Upper lobe of right lung (tissue), 1 donor: ENCODE measurements around the gene SORBS2. TPM values are rescaled to one million over a fixed set of nuclear protein-coding genes. Genes with fewer than 3 reads are reported as not detected.

ENCODE experiments used
- ATAC-seq: fragments of 200-7000 bp; cut with Tn5 transposase; one replicate; pipeline ENCODE4 v1.9.1; 2020; ENCODE audit warnings: mild to moderate bottlenecking, moderate library complexity
- DNase-seq: peaks from one replicate; pipeline ENCODE4 v3.0.0-alpha.2; 2020
- H3K27ac ChIP-seq: fragments of 200-600 bp; one replicate; pipeline ENCODE4 v1.8.0; 2022
- H3K27me3 ChIP-seq: fragments of 200-600 bp; one replicate; pipeline ENCODE4 v1.8.0; 2022; ENCODE audit warnings: mild to moderate bottlenecking
- H3K36me3 ChIP-seq: fragments of 200-600 bp; one replicate; pipeline ENCODE4 v1.8.0; 2022
- H3K4me1 ChIP-seq: fragments of 200-600 bp; one replicate; pipeline ENCODE4 v1.8.0; 2022
- H3K4me3 ChIP-seq: fragments of 200-600 bp; one replicate; pipeline ENCODE4 v1.8.0; 2022; ENCODE audit warnings: mild to moderate bottlenecking
- H3K9me3 ChIP-seq: fragments of 200-600 bp; one replicate; pipeline ENCODE4 v1.8.0; 2022
- intact Hi-C: fragments of 100-400 bp; cut with DNase I; formaldehyde crosslinking; loops from one replicate; pipeline ENCODE4 v1.11.0; 2022
- total RNA-seq: library from RNA; stranded (reverse); fragmentation: NEBNext Ultra II Directional; extraction: Animal tissue kit (Norgen Biotek cat#: 25700); gene quantifications from one replicate; pipeline ENCODE4 v1.2.1, GENCODE V29; 2021
- TF ChIP-seq, protein P1 (sequence below): fragments of 200-600 bp; IDR thresholded peaks from one replicate; pipeline ENCODE4 v1.8.0; 2022; ENCODE audit warnings: antibody characterized with exemption
- donor health status: DM: no; HTN: yes; CAD: no; lungs with severe emphysema.

Gene SORBS2
- total RNA-seq, 1 donor from 2014 or later = 44.9 TPM

- intact Hi-C loops = no loop called here
- no peaks in the 10 kb centered on the region for H3K4me1 ChIP-seq
- no peak overlapping the region for H3K4me3 ChIP-seq
- no peaks in the 10 kb centered on the region for H3K36me3 ChIP-seq
- no peaks in the 10 kb centered on the region for H3K9me3 ChIP-seq
- no peaks in the 10 kb centered on the region for H3K27me3 ChIP-seq
- DNase-seq (no peak), ATAC-seq (no peak)
- TF ChIP-seq, protein P1, sequence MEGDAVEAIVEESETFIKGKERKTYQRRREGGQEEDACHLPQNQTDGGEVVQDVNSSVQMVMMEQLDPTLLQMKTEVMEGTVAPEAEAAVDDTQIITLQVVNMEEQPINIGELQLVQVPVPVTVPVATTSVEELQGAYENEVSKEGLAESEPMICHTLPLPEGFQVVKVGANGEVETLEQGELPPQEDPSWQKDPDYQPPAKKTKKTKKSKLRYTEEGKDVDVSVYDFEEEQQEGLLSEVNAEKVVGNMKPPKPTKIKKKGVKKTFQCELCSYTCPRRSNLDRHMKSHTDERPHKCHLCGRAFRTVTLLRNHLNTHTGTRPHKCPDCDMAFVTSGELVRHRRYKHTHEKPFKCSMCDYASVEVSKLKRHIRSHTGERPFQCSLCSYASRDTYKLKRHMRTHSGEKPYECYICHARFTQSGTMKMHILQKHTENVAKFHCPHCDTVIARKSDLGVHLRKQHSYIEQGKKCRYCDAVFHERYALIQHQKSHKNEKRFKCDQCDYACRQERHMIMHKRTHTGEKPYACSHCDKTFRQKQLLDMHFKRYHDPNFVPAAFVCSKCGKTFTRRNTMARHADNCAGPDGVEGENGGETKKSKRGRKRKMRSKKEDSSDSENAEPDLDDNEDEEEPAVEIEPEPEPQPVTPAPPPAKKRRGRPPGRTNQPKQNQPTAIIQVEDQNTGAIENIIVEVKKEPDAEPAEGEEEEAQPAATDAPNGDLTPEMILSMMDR = no peak
- H3K27ac ChIP-seq = no peak overlapping the region
Measured at GRCh38 chr4:185805979-185806378, 6.0 kb downstream of the SORBS2 start.

- Histone ChIP-seq H3K4me3 (no peak overlapping the region), H3K9me3 (no peaks in the 10 kb centered on the region), H3K4me1 (no peaks in the 10 kb centered on the region), H3K27me3 (no peaks in the 10 kb centered on the region), H3K36me3 (no peaks in the 10 kb centered on the region), H3K27ac (no peak overlapping the region)
- ATAC-seq = no peak
- TF ChIP-seq, protein P1 = no peak
- DNase-seq = no peak
- intact Hi-C loops = no loop called here
Measured at GRCh38 chr4:185805262-185805802, 6.7 kb downstream of the SORBS2 start.

DNA sequence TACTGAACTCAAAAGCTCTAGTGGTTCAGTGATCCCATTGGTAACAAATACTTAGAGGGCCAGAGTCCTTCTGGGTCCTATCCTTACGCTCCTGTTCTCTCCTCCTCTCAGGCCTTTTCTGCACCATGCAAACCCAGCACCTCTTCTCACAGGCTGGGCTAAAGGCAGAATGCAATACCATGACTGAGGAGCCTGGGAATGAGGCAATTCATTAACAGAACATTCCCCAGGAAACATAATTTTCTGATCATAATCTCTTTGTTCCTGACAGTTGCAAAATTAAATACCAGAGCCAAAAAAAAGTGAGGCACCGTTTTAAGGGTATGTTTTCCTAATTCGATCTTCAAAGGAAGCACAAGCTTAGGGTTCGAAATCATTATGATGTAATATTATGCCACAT lies 9.0 kb downstream of the SORBS2 start:
- ATAC-seq = no peak
- TF ChIP-seq, protein P1 = no peak
- H3K27me3 ChIP-seq = no peaks in the 10 kb centered on the region
- H3K36me3 ChIP-seq = no peaks in the 10 kb centered on the region
- no peaks in the 10 kb centered on the region for H3K4me1 ChIP-seq
- intact Hi-C loops = no loop called here
- no peak overlapping the region for H3K4me3 ChIP-seq
- no peak for DNase-seq
- no peaks in the 10 kb centered on the region for H3K9me3 ChIP-seq
- H3K27ac ChIP-seq = no peak overlapping the region

GRCh38 chr4:185801471-185801870 lies 10.5 kb downstream of the SORBS2 start:
- no peak for DNase-seq
- intact Hi-C loops = no loop called here
- Histone ChIP-seq H3K4me3 (no peak overlapping the region), H3K27me3 (no peaks in the 10 kb centered on the region), H3K27ac (no peak overlapping the region), H3K36me3 (no peaks in the 10 kb centered on the region), H3K4me1 (no peaks in the 10 kb centered on the region), H3K9me3 (no peaks in the 10 kb centered on the region)
- no peak for ATAC-seq
- TF ChIP-seq, protein P1 = no peak

GRCh38 chr4:185800266-185800945 lies 11.6 kb downstream of the SORBS2 start:
- Histone ChIP-seq H3K4me1 (no peaks in the 10 kb centered on the region), H3K27me3 (no peaks in the 10 kb centered on the region), H3K9me3 (no peaks in the 10 kb centered on the region), H3K27ac (no peak overlapping the region), H3K4me3 (no peak overlapping the region), H3K36me3 (no peaks in the 10 kb centered on the region)
- intact Hi-C loops = no loop called here
- ATAC-seq (no peak), DNase-seq (no peak)
- TF ChIP-seq, protein P1 = no peak
